Measurements from ENCODE around the gene KCNJ18. TPM values are rescaled to one million over a fixed set of nuclear protein-coding genes. Genes with fewer than 3 reads are reported as not detected.
"Not testable (repeated sequence)": the region's sequence is repeated elsewhere in the genome, so short reads cannot be mapped to it uniquely, and the experiment has no call there.

The KCNJ18 gene
- total RNA-seq, 1 experiment from 2014 or later: not detected

GRCh38 chr17:21666711-21667412 is 25.5 kb upstream of the KCNJ18 start:
- not testable (repeated sequence) for H4K20me1 ChIP-seq (ENCODE audit: control insufficient read depth, insufficient read depth, insufficient read length); H3K9ac ChIP-seq (ENCODE audit: extremely low read depth, insufficient read length, low read length); H2AFZ ChIP-seq (ENCODE audit: low read length); H3K79me2 ChIP-seq (ENCODE audit: insufficient read depth, low read length); H3T11ph ChIP-seq (ENCODE audit: low read length); H3K14ac ChIP-seq (ENCODE audit: insufficient read depth, low read length); H3K18ac ChIP-seq (ENCODE audit: insufficient read length, low read depth, low read length); H3K4me1 Mint-ChIP-seq; H3K79me1 ChIP-seq (ENCODE audit: insufficient read depth, low read depth, low read length, poor library complexity, severe bottlenecking); H4K5ac ChIP-seq (ENCODE audit: insufficient read length, low read depth, low read length); H3K27me3 ChIP-seq (ENCODE audit: insufficient read depth, low read length); H3K4me3 Mint-ChIP-seq; H3K23ac ChIP-seq (ENCODE audit: insufficient read length, low read depth, low read length); H3K23me2 ChIP-seq (ENCODE audit: insufficient read length, low read depth, low read length, poor library complexity, severe bottlenecking); H3K4me2 ChIP-seq (ENCODE audit: insufficient read depth, insufficient read length, low read length); H2AK5ac ChIP-seq (ENCODE audit: insufficient read length, low read length); H2BK15ac ChIP-seq (ENCODE audit: low read depth, low read length); H3K27ac ChIP-seq (ENCODE audit: insufficient read length, low read depth, low read length); H4K91ac ChIP-seq (ENCODE audit: insufficient read length, low read depth, low read length); H2BK20ac ChIP-seq (ENCODE audit: low read depth, low read length, poor library complexity, severe bottlenecking); H4K8ac ChIP-seq (replicated peaks; ENCODE audit: insufficient read length, low read depth, low read length); H3K4me1 ChIP-seq (ENCODE audit: insufficient read depth, low read length); H3K4ac ChIP-seq (ENCODE audit: low read depth, low read length); H3K27ac Mint-ChIP-seq; H2BK120ac ChIP-seq (ENCODE audit: low read depth, low read length, poor library complexity, severe bottlenecking); H3K56ac ChIP-seq (ENCODE audit: insufficient read length, low read depth, low read length); H2BK12ac ChIP-seq (ENCODE audit: insufficient read length, low read depth, low read length); H2BK5ac ChIP-seq (ENCODE audit: insufficient read length, low read length)
- WGBS (ENCODE audit: extremely low coverage, insufficient read length, low lambda C conversion rate): no CpG with 5 or more reads among the region's 3 CpGs
- Mint-ChIP-seq H3K9me3 (peaks cover 87 to 92% of the 10 kb centered on the region in 2 experiments), H3K36me3 (ENCODE audit: insufficient read depth in 1 of 3, low read depth in 3 of 3) (peaks cover 12 to 70% (median 37%) of the 10 kb centered on the region in 3 experiments), H3K27me3 (ENCODE audit: low read depth) (peaks cover 14% of the 10 kb centered on the region)
- DNase-seq: peak; percentile 23
- peaks cover 76% of the 10 kb centered on the region for H3K9me3 ChIP-seq (ENCODE audit: control insufficient read depth, low read depth, low read length)

- H3K9me3 Mint-ChIP-seq: peaks cover 86 to 93% of the 10 kb centered on the region in 2 experiments
These were observed 24.8 kb upstream of the KCNJ18 start for GRCh38 chr17:21667413-21668117.

More at GRCh38 chr17:21667413-21668117, 24.8 kb upstream of the KCNJ18 start:
- H2BK15ac ChIP-seq (ENCODE audit: low read depth, low read length); H3K9ac ChIP-seq (ENCODE audit: extremely low read depth, insufficient read length, low read length); H3K4me1 Mint-ChIP-seq; H4K8ac ChIP-seq (replicated peaks; ENCODE audit: insufficient read length, low read depth, low read length); H3K4ac ChIP-seq (ENCODE audit: low read depth, low read length); H4K20me1 ChIP-seq (ENCODE audit: control insufficient read depth, insufficient read depth, insufficient read length); H2BK120ac ChIP-seq (ENCODE audit: low read depth, low read length, poor library complexity, severe bottlenecking); H3K23me2 ChIP-seq (ENCODE audit: insufficient read length, low read depth, low read length, poor library complexity, severe bottlenecking); H3K79me1 ChIP-seq (ENCODE audit: insufficient read depth, low read depth, low read length, poor library complexity, severe bottlenecking); H3K4me2 ChIP-seq (ENCODE audit: insufficient read depth, insufficient read length, low read length); H3K14ac ChIP-seq (ENCODE audit: insufficient read depth, low read length); H3K18ac ChIP-seq (ENCODE audit: insufficient read length, low read depth, low read length); H2AK5ac ChIP-seq (ENCODE audit: insufficient read length, low read length); H3K27ac ChIP-seq (ENCODE audit: insufficient read length, low read depth, low read length); H4K5ac ChIP-seq (ENCODE audit: insufficient read length, low read depth, low read length); H3K27ac Mint-ChIP-seq; H2AFZ ChIP-seq (ENCODE audit: low read length); H3K56ac ChIP-seq (ENCODE audit: insufficient read length, low read depth, low read length); H3K23ac ChIP-seq (ENCODE audit: insufficient read length, low read depth, low read length); H3T11ph ChIP-seq (ENCODE audit: low read length); H2BK12ac ChIP-seq (ENCODE audit: insufficient read length, low read depth, low read length); H4K91ac ChIP-seq (ENCODE audit: insufficient read length, low read depth, low read length); H2BK5ac ChIP-seq (ENCODE audit: insufficient read length, low read length); H3K79me2 ChIP-seq (ENCODE audit: insufficient read depth, low read length); H3K4me1 ChIP-seq (ENCODE audit: insufficient read depth, low read length); H3K4me3 Mint-ChIP-seq; H2BK20ac ChIP-seq (ENCODE audit: low read depth, low read length, poor library complexity, severe bottlenecking); H3K27me3 ChIP-seq (ENCODE audit: insufficient read depth, low read length): not testable (repeated sequence)
- Mint-ChIP-seq H3K27me3 (ENCODE audit: low read depth) (peaks cover 14% of the 10 kb centered on the region), H3K36me3 (ENCODE audit: insufficient read depth in 1 of 3, low read depth in 3 of 3) (peaks cover 12 to 72% (median 35%) of the 10 kb centered on the region in 3 experiments)
- peaks cover 76% of the 10 kb centered on the region for H3K9me3 ChIP-seq (ENCODE audit: control insufficient read depth, low read depth, low read length)
- peak; percentile 25 for DNase-seq
- no CpG with 5 or more reads among the region's 7 CpGs for WGBS (ENCODE audit: extremely low coverage, insufficient read length, low lambda C conversion rate)
